HG02885 (cell line): ENCODE results near the gene HYAL1.
"Not testable (repeated sequence)": the region's sequence is repeated elsewhere in the genome, so short reads cannot be mapped to it uniquely, and the experiment has no call there.

Experiments
- ATAC-seq: cut with Tn5 transposase; IDR thresholded peaks from one replicate; pipeline ENCODE4 v1.9.1; 2021; ENCODE audit warnings: mild to moderate bottlenecking; ENCODE audit not compliant: unreplicated experiment, poor library complexity

The HYAL1 gene

DNA sequence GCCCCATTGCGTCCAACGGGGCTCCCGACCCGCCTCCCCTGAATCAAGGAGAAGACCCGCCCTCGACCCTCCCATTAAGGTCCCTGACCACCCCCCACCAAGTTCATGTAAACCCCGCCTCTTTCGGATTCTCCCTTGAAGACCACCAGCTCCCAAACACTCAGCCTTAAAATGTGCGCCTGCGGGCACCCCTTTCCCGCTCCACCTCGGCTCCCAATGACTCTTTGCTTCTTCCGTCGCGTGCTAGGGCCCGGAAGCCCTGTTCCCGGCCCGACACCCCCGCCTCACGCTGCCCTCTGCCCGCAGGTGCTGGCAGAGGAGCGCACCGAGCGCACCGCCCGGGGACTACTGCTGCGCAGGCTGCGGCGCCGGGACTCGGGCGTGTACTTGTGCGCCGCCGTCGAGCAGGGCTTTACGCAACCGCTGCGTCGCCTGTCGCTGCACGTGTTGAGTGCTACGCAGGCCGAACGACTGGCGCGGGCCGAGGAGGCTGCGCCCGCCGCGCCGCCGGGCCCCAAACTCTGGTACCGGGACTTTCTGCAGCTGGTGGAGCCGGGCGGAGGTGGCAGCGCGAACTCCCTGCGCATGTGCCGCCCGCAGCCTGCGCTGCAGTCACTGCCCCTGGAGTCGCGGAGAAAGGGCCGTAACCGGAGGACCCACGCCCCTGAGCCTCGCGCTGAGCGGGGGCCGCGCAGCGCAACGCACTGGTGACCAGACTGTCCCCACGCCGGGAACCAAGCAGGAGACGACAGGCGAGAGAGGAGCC is 27.2 kb downstream of the HYAL1 start:
- no peak for ATAC-seq

DNA sequence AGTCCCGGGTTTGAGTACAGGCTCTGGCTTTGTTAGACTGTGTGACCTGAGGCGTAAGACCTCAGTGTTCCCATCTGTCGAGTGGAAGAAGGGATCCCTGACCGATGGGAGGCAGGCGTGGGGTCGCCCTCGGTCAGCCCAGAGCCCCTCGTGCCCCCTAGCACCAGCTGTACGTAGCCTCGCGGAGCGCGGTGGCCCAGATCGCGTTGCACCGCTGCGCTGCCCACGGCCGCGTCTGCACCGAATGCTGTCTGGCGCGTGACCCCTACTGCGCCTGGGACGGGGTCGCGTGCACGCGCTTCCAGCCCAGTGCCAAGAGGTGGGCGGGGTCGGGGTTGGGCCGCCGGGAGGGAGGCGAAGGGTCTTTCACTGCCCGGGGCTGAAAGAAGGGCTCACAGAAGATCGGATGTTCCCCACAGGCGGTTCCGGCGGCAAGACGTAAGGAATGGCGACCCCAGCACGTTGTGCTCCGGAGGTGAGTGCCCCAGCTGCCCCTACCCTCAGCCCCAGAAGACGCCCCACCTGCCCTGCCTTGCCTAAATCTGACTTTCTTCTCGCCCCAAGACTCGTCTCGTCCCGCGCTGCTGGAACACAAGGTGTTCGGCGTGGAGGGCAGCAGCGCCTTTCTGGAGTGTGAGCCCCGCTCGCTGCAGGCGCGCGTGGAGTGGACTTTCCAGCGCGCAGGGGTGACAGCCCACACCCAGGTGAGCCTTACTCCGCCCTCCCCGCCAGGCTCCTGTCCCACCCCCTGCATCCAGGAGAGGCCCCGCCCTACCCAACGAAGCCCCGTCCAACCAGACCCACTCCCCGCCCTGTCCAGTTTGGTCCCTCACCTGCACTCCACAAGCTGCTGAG is 28.0 kb downstream of the HYAL1 start:
- no peak for ATAC-seq

DNA sequence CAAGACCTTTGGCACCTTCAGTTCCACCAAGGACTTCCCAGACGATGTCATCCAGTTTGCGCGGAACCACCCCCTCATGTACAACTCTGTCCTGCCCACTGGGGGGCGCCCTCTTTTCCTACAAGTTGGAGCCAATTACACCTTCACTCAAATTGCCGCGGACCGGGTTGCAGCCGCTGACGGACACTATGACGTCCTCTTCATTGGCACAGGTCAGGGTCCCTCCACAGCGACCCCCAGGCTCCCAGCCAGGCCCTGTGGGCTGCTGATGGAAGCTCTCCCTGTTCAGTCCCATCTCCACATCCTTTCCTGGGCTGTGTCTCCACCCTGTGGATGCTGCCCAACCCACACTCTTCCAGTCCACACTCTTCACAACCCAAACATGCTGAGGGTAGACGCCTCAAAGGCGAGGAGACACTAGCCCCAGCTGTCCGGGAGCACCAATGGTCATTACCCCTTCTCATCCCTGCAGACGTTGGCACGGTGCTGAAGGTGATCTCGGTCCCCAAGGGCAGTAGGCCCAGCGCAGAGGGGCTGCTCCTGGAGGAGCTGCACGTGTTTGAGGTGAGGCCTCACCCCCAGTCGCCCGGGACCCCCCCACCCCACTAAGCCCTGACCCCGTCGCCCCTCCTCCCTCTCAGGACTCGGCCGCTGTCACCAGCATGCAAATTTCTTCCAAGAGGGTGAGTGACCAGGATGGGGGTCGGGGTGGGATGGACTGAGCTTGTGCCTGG is 28.8 kb downstream of the HYAL1 start:
- no peak for ATAC-seq

DNA sequence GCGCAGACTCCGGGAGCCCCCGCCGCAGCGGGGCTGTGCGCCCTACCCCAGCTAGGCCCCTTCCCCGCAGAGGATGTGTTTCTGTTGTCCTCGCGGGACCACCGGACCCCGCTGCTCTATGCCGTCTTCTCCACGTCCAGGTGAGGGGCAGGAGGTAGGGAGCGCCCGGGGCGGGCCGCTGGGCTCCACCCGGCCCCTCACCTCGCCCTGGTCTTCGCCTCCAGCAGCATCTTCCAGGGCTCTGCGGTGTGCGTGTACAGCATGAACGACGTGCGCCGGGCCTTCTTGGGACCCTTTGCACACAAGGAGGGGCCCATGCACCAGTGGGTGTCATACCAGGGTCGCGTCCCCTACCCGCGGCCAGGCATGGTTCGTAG is 29.7 kb downstream of the HYAL1 start:
- no peak for ATAC-seq

DNA sequence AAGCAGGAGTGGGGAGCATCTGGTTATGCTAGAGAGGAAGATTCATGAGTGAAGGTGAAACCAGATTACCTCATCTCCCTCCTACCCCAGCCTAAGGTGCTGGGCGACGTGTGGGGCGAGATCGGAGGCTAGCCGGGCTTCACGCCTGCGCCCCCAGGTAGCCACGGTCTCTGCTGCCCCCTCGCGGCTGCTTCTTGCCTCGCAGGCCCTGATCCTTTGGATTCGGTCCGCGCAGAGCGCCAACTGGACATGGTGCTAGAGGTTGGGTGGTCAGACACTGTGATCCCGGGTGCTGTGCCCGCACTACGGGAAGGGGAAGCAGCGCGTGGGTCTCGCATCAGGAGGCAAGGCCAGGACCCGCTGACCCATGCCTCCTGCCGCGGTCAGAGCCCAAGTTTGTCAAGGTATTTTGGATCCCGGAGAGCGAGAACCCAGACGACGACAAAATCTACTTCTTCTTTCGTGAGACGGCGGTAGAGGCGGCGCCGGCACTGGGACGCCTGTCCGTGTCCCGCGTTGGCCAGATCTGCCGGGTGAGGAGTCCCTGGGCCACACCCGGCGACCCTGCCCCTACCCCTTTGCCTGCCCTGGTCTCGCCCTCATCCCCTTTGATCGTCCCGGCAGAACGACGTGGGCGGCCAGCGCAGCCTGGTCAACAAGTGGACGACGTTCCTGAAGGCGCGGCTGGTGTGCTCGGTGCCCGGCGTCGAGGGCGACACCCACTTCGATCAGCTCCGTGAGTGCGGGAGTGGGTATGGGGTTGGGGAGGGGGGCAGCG is 30.3 kb downstream of the HYAL1 start:
- ATAC-seq: peak; percentile 86

DNA sequence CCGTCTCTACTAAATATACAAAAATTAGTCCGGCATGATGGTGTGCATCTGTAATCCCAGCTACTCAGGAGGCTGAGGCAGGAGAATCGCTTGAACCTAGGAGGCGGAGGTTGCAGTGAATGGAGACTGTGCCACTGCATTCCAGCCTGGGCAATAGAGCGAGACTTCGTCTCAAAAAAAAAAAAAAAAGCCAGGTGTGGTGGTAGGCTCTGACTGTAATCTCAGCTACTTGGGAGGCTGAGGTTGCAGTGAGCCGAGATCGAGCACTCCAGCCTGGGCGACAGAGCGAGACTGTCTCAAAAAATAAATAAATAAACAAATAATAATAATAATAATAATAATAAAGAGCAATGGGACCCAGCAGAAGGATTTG is 30.9 kb downstream of the HYAL1 start:
- ATAC-seq: not testable (repeated sequence)

DNA sequence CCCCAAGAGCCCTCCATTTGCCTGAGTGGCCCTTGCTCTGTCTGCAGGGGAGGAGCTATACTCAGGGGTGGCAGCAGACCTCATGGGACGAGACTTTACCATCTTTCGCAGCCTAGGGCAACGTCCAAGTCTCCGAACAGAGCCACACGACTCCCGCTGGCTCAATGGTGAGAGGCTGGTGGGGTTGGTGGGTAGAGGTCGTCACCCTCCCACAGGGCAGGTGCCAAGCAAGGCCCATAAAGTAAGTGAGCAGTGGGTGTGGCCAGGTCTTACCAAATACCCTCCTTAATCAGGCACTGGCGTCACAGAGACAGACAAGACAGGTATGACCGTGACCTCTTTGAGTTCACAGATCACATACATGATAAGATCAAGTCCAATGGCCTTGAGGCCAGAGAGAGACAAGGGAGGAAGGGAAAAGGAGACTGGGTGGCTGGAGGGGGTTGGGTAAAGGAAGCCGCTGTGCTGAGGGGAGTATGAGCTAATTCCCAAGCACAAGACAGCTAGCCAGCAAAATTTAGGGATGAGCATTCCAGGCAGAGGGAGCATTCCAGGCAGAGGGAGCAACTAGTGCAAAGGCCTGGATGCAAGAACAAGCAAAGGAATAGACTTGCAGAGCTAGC is 31.9 kb downstream of the HYAL1 start:
- ATAC-seq: no peak

DNA sequence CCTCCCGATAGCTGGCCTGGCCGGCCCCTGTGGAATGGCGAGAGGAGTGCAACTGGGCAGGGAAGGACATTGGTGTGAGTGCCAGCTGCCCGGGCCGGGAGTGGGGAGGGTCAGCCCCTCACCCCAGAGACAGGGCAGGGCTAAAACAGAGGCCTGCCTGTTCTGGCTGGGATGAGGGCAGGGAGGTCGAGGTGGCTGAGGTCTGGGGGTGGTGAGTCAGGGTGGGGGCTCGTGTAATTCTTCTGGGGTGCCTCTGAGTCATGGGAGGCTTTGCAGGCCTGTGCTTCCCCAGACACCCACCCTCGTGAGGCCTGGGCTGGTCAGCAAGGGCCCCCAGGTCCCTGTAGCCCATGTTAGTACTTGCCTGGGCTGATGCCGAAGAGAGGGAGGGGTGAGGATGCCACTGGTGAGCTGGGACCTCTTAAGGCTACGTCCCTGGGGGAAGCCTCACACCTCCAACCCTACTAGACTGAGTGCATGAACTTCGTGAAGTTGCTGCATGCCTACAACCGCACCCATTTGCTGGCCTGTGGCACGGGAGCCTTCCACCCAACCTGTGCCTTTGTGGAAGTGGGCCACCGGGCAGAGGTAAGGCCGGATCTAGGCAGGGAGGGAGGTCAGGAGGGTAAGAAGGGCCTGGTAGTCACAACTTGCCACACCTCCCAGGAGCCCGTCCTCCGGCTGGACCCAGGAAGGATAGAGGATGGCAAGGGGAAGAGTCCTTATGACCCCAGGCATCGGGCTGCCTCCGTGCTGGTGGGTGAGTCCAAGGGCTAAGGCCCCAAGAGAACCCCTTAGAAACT is 32.8 kb downstream of the HYAL1 start:
- no peak for ATAC-seq

DNA sequence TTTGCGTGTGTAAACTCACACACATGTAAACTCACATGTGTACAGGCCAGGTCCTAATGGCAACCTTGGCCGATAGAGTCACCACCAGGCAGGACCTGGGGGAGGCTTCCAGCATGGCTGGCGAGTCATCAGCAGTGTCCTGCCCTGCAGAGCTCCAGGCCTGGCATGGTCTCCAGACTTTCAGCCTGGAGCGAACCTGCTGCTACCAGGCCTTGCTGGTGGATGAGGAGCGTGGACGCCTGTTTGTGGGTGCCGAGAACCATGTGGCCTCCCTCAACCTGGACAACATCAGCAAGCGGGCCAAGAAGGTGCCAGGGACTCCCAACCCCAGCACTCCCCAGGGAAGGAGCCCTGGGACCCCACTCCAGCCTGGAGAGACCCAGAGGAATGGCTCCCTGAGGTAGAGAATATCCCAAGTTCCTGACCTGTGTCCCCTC is 33.4 kb downstream of the HYAL1 start:
- no peak for ATAC-seq

DNA sequence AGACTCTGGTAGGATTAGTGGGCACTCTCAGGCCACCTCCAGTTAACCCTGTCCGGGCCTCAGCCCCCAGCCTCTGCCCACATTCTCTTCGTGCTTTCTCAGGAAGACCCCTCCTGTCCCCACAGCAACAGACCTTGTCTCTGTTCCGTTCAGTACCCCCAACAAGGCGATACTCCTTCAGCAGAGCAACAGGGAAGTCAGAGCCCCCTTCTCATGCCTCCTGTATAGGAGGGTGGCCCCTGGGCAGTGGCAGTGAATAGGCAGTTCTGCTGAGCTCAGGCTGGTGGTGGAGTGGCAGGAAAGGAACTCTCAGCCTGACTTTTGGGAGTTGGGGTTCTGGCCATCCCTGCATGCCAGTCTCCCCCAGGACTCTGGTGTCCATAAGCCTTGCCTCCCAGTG is 33.9 kb downstream of the HYAL1 start:
- no peak for ATAC-seq

DNA sequence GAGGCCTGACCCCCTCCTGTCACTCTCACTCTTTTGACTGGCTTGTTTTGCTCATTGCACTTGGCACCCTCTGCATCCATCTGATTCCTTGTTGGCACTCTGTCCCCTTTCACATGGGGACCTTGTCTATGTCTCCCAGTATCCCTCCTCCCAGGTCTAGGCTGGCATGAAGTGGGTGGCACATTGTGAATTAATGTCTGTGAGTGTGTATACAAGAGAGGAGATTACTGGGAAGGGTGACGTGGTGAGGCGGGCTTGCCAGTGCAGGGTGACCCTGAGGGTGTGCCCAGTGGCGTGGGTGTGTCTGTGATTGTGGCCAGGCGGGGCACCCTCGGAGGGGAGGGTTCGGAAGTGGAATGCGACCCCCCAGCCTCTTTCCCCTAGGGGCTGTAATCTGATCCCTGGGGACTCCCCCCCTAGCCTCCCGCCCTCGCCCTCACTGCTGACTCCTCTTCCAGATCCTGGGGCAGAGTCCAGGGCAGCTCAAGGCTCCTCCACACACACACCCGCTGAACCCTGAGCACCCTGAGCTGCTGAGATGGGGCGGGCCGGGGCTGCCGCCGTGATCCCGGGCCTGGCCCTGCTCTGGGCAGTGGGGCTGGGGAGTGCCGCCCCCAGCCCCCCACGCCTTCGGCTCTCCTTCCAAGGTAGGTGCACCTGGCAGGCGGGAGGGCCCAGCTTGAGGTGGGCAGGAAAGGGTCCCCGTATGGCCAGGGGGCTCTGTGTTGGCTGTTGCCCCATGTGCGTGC is 34.5 kb downstream of the HYAL1 start, which contains the start of gene SEMA3B:
TSS of gene SEMA3B (plus strand) at position 445 of the 749 bp plus-strand sequence. CDS start at position 539, 94 bp downstream.
- no peak for ATAC-seq

DNA sequence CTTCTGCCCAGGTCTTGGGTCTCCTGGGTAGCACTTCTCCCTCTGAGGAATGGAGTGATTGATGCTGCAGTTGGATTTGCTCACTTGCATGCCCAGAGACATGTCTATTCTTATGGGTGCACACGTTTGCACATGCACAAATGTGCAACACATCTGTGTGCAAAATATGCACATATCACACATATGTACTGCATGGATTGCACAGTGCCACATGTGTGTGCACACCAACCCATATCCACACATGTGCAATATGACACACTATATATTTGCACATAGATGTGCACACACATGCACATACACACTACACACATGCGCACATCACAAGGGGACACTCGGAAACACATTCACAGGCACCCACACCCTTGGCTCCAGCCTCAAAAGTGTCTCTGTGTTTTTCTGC is 35.1 kb downstream of the HYAL1 start:
- ATAC-seq: no peak

DNA sequence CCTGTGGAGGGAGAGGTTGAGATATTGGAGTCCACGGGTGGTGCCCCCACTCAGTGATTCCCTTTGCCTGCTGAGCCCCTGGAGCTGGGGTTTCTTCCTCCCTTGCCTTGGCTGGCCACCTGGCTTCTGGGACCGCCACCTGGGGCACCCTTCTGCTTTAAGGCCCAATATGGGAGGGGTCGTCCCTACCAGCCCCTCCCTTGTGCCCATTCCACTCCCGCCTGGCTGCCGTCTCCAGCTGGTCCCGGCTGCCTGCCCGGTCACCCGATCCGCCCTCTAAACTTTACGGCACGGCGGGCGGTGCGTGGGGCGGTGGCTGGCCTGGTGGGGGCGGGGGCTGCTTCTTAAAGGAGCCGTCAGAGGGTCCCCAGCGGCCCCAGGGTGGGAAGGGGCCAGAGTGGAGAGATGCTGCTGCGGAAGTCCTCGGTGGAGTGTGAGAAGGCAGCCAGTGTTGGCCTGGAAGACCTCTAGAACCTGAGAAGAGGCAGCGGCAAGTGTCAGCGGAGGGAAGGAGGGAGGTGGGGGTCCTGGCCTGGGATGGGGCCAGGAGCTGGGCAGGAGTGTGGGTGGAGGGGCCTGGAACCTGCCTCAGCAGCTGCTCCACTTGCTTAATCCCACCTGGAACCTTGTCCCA is 36.0 kb downstream of the HYAL1 start:
- no peak for ATAC-seq

DNA sequence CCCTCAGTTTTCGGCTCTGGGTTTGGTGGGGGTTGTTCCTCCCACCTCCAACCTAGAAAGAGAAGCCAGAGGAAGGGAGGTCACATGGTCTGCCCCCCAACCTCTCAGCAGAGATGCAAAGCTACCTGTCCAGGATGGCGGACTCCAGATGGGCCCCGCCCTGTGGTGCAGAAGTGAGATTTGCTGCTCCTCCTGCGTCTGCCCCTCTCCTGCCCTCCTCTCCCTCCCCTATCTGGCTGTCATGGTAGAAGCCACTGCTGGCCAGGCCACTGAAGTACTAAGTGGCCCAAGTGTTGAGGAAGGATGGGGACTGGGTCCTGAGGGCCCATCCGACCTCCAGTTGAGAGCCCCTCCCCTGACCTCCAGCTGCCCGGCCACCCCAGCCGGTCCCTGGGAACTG is 36.5 kb downstream of the HYAL1 start:
- ATAC-seq: no peak

DNA sequence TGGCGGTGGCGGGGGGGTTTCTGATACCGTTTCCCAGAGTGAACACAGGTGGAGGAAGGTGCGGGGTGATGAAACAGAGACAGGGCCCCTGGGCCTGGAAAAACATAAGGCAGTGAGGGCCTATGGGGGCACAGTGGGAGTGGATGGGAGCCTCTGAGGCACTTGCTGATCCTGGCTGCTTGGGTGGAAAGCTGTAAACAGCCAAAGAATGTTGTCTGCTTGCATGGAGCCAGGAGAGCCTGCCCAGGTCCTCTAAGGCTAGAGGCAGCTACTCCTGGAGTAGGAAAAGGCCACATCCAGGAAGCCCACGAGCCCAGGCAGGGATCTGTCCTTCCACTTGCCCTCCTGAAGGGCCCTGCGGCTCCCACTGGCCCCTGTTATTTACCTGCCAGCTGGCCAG is 37.4 kb downstream of the HYAL1 start:
- ATAC-seq: no peak

DNA sequence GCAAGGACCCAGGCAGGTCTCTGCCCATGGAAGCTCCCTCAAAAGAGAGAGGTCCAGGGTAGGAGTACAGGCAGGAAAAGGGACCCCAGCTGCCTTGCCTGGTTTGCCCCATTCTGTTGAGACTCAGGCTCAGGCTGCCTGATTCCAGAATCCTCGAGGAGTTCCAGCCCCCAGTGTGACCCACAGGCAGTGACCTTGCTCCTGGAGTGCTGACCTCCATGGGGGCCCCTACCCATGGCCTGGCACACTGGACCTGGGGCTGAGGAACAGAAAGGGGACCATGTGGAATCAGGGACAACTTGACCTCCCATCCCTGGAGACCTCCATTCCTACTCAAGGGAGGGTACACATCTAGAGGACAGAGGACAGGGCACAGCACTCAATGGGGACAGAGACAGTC is 37.8 kb downstream of the HYAL1 start:
- ATAC-seq: no peak

DNA sequence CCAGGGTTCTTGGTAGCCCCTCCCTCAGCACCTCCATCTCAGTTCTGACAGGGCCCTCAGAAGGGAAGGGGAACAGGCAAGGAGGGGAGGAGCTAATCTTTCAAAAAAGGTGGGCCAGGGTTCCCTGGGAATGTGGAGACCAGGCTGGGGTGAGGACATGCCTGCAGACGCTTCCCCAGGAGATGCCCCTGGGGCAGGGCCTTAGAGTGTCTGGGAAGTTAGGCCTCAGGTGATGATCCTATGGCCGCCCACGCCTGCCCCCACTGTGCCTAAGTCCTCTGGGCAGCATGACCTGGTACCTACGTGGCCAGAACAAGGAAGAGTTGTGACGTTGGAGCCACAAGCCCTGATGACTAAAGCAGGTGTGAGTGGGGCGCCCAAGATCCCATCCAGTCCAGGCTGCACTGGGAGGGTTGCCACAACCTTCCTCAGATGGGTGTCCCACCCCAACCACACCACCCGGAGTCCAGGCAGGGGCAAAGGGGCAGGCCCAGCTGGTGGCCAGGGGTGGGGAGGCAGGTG is 38.3 kb downstream of the HYAL1 start:
- ATAC-seq: no peak
